Measurements from ENCODE around the gene RXFP4.
"Not testable (repeated sequence)": the region's sequence is repeated elsewhere in the genome, so short reads cannot be mapped to it uniquely, and the experiment has no call there.

The RXFP4 gene, protein sequence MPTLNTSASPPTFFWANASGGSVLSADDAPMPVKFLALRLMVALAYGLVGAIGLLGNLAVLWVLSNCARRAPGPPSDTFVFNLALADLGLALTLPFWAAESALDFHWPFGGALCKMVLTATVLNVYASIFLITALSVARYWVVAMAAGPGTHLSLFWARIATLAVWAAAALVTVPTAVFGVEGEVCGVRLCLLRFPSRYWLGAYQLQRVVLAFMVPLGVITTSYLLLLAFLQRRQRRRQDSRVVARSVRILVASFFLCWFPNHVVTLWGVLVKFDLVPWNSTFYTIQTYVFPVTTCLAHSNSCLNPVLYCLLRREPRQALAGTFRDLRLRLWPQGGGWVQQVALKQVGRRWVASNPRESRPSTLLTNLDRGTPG

GRCh38 chr1:155940993-155941844 is at the start of gene RXFP4:
RXFP4 (plus strand) TSS chr1:155941638; CDS start chr1:155941710, 72 bp downstream.
- peak; percentile 71 for DNase-seq (ENCODE audit: low read depth)

DNA sequence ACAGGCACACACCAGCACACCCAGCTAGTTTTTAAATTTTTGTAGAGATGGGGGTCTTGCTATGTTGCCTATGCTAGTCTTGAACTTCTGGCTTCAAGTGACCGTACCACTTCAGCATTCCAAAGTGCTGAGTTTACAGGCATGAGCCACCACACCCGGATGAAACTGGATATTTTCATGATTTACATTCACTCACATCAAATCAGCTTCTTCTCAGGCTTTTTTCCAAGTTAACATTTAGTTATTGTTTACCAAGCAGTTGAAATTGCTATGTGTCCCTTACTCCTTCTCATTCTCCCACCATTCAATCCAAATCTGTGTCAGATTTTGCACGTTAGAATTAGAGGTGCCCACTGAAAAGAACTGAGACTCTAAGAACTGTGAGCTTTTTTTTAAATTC is 48.6 kb upstream of the RXFP4 start:
- DNase-seq (ENCODE audit: low read depth) = no peak

- no peak for DNase-seq (ENCODE audit: low read depth)
Observed at GRCh38 chr1:155893389-155894142, 47.9 kb upstream of the RXFP4 start.

DNA sequence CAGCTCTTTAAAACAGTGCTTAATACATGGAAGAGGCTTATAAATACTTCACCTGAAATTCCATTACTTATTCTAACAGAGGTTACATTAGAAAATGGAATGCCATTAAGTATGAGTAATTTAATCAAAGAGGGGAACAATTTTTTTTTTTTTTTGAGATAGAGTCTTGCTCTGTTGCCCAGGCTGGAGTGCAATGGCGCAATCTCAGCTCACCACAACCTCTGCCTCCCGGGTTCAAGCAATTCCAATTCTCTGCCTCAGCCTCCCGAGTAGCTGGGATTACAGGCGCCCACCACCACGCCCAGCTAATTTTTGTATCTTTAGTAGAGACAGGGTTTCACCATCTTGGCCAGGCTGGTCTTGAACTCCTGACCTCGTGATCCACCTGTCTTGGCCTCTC is 45.8 kb upstream of the RXFP4 start:
- DNase-seq (ENCODE audit: low read depth) = not testable (repeated sequence)

DNA sequence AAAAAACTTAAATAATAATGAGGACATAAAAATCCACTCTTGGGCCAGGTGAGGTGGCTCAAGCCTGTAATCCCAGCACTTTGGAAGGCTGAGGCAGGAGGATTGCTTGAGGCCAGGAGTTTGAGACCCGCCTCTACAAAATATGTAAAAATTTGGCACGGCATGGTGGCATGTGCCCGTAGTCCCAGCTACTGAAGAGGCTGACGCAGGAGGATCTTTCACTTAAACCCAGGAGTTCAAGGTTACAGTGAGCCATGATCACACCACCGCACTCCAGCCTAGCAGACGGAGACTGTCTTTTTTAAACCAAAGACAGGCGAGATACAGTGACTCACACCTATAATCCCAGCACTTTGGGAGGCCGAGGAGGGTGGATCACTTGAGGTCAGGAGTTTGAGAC is 45.0 kb upstream of the RXFP4 start:
- not testable (repeated sequence) for DNase-seq (ENCODE audit: low read depth)

DNA sequence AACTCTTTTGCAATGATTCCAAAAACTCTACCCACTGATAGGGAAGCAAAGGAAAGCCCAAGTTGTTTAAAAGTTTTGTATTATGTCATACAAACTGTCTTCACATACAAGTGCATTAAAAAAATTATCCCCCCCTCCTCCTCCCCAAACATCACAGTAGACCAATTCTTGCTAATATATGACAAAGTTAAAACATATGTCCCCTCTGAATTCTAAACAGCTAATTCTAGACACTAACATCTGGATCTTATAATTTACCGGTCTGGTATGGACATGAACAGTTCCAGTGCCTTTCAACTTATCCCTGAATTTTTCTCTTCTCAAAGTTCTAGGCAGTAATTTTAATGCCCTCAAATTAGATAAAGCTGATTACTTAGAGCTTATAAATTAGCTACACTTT is 43.7 kb upstream of the RXFP4 start:
- DNase-seq (ENCODE audit: low read depth) = no peak

GRCh38 chr1:155898888-155899287 is 42.5 kb upstream of the RXFP4 start:
- no peak for DNase-seq (ENCODE audit: low read depth)

GRCh38 chr1:155899683-155900082 is 41.8 kb upstream of the RXFP4 start:
- no peak for DNase-seq (ENCODE audit: low read depth)

GRCh38 chr1:155900161-155900560 is 41.3 kb upstream of the RXFP4 start:
- no peak for DNase-seq (ENCODE audit: low read depth)

- DNase-seq (ENCODE audit: low read depth) = no peak
Observed at GRCh38 chr1:155904261-155904660, 37.2 kb upstream of the RXFP4 start.

DNA sequence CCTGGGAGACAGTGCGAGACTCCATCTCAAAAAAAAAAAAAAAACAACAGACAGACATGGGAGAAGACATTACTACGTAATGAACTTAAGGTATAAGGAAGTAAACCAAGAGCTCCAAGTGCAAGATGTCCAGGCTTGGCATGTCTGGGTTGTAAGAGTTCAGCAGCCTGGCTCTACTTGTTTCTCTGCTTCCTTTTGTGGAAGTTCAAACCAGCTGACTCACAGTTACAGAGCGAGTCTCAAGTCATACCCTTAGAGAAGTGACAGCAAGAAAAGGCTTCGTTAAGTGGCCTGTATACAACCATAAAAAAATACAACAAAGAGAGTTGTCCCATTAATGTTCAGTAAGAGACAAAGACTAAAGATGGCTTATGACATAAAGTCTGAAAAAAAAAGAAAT is 31.5 kb upstream of the RXFP4 start:
- DNase-seq (ENCODE audit: low read depth) = no peak

- DNase-seq (ENCODE audit: low read depth) = no peak
Observed at GRCh38 chr1:155910621-155911121, 30.8 kb upstream of the RXFP4 start.

DNA sequence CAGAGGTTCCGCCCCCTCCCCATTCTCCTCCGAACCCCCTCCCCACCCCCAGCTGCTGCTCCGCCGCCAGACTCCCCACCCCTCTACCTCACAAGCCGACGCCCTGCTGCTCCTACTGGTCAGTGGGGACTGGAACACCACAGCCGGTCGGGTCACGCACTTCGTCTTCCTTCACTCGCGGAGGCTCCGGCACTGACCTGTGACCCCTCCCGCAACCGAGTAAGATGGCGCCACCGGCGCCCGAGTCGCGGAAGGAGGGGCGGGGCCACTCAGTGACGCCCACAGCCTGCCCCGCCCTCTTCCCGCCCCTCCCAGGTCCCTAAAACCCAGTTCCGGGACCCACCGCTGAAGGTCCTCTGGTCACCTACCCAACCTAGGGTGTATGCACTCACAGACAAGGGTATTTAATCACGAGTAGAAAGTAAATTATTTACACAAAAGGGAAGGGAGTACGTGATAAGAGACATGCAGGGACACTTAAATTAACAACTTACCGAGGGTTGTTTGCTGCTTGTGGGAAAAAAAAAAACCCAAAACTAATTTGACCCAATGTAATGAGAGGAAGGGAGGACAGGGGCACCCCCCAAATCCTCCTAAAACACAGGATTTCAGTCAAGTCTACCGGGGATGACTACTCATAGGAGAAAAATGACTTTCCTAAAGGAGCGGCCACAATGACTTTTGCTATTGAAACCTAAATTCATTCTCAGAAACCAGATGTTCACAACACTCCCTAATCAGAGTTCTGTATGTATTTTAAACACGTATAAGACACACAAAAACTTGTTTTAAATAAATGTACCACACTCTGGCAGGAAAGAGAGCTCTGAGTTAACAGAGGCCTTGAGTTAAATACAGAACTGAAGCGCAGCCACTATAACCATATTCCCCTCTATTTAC is 30.0 kb upstream of the RXFP4 start, which contains the start of gene RIT1:
Gene RIT1 (minus strand): TSS at position 194 of the 900 bp plus-strand sequence. CDS start 588 bp downstream, outside the sequence.
- peak; percentile 84 for DNase-seq (ENCODE audit: low read depth)

DNA sequence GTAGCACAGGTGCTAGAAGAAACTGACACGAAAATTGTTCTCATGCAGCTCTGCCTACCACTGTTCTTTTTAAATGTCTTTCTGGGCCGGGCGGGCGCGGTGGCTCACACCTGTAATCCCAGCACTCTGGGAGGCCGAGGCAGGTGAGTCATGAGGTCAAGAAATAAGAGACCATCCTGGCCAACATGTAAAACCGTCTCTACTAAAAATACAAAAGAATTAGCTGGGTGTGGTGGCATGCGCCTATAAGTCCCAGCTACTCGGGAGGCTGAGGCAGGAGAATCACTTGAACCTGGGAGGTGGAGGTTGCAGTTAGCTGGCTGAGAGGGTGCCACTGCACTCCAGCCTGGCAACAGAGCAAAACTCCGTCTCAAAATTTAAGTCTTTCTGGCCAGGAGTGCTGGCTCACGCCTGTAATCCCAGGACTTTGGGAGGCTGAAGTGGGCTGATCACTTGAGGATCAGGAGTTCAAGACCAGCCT is 29.3 kb upstream of the RXFP4 start:
- DNase-seq (ENCODE audit: low read depth) = no peak

- no peak for DNase-seq (ENCODE audit: low read depth)
Observed at GRCh38 chr1:155913969-155914757, 27.3 kb upstream of the RXFP4 start.

DNA sequence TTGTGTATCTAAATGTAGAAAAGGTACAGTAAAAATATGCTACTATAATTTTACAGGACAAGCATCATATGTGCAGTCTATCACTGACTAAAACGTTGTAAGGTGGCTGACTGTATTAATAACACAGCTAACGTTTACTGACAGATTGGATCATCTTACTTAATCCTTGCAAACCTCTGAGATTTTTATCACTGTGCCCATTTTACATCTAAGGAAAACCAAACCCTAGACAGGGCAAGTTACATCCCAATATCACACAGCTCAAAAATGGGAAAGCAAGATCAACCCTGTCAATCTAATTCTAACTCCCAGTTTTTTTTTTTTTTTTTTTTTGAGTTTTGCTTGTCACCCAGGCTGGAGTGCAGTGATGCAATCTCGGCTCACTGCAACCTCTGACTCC is 22.8 kb upstream of the RXFP4 start:
- no peak for DNase-seq (ENCODE audit: low read depth)

DNA sequence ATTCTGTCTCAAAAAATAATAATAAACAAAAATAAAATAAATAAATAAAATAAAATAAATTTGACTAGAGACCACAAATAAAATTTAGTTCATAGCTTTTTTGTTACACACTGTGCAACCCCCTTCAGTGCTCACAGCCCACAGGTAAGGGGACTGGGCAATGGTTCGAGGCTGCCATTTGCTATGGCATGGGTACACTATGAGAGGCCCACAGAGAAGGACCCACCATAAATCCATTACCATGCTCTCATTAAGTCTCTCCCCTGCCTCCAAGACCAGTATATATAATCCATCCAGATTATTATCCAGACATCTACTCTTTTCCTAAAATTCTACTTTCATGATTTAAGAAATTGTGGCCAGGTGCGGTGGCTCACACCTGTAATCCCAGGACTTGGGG is 21.6 kb upstream of the RXFP4 start:
- no peak for DNase-seq (ENCODE audit: low read depth)

DNA sequence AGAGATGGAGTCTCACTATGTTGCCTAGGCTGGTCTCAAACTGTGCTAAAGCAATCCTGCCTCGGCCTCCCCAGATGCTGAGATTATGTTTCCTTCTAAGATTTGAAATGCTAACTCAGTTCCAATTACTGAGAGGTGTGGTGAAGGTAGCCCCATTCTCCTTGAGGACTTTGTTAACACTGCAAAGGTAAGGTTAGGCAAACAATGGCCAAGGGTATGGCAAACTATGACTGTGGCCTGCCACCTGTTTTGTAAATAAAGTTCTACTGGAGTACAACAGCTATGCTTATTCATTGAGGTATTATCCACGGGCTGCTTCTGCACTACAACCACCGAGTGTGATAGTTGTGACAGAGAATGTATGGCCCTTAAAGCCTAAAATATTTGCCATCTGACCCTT is 20.7 kb upstream of the RXFP4 start:
- DNase-seq (ENCODE audit: low read depth) = no peak

DNA sequence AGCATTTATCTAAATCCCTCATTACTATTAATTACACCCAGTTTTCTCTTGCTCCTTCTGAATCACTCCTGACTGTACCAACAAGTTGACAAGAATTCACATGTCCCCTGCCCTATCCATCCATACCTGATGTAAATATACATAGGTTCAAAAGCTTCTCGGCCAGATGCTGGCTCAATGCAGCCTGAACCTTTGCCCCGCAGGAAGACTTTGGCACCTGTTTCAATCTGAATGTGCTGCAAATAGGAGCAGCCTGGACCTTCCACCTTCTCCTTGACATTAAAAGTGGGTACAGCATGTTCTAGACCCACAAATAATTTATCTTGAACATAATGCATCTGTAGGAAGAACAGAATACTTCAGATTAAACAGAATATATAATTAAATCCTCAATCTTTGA is 15.9 kb upstream of the RXFP4 start:
- no peak for DNase-seq (ENCODE audit: low read depth)

- DNase-seq (ENCODE audit: low read depth) = no peak
Observed at GRCh38 chr1:155929057-155929456, 12.4 kb upstream of the RXFP4 start.

Measured in CMK (cell line).